ENCODE results near the gene ARHGEF4.

ARHGEF4 gene

GRCh38 chr2:130819608-130820278 lies 17.0 kb upstream of the ARHGEF4 start:
- no peak for DNase-seq (ENCODE audit: low read depth)

GRCh38 chr2:130820279-130820861 lies 16.3 kb upstream of the ARHGEF4 start:
- DNase-seq (ENCODE audit: low read depth), result no peak

GRCh38 chr2:130821867-130822266 lies 14.8 kb upstream of the ARHGEF4 start:
- DNase-seq (ENCODE audit: low read depth), result no peak

GRCh38 chr2:130822766-130823165 lies 13.9 kb upstream of the ARHGEF4 start:
- DNase-seq (ENCODE audit: low read depth), result no peak

GRCh38 chr2:130823171-130823885 lies 13.4 kb upstream of the ARHGEF4 start:
- DNase-seq (ENCODE audit: low read depth), result no peak

- DNase-seq (ENCODE audit: low read depth), result no peak
Observed at GRCh38 chr2:130823886-130824491, 12.7 kb upstream of the ARHGEF4 start.

- peak; percentile 75 for DNase-seq (ENCODE audit: low read depth)
Observed at GRCh38 chr2:130824492-130825061, 12.1 kb upstream of the ARHGEF4 start.

GRCh38 chr2:130825231-130825965 lies 11.3 kb upstream of the ARHGEF4 start:
- no peak for DNase-seq (ENCODE audit: low read depth)

- no peak for DNase-seq (ENCODE audit: low read depth)
Observed at GRCh38 chr2:130825966-130826253, 10.8 kb upstream of the ARHGEF4 start.

- no peak for DNase-seq (ENCODE audit: low read depth)
Observed at GRCh38 chr2:130826419-130826818, 10.3 kb upstream of the ARHGEF4 start.

- no peak for DNase-seq (ENCODE audit: low read depth)
Observed at GRCh38 chr2:130826821-130827501, 9.8 kb upstream of the ARHGEF4 start.

- DNase-seq (ENCODE audit: low read depth), result no peak
Observed at GRCh38 chr2:130827502-130828251, 9.0 kb upstream of the ARHGEF4 start.

- DNase-seq (ENCODE audit: low read depth), result no peak
Observed at GRCh38 chr2:130828461-130828860, 8.3 kb upstream of the ARHGEF4 start.

- DNase-seq (ENCODE audit: low read depth), result no peak
Observed at GRCh38 chr2:130829015-130829414, 7.7 kb upstream of the ARHGEF4 start.

- no peak for DNase-seq (ENCODE audit: low read depth)
Observed at GRCh38 chr2:130830538-130830937, 6.2 kb upstream of the ARHGEF4 start.

- no peak for DNase-seq (ENCODE audit: low read depth)
Observed at GRCh38 chr2:130831356-130831755, 5.4 kb upstream of the ARHGEF4 start.

- no peak for DNase-seq (ENCODE audit: low read depth)
Observed at GRCh38 chr2:130832296-130832940, 4.3 kb upstream of the ARHGEF4 start.

- DNase-seq (ENCODE audit: low read depth), result no peak
Observed at GRCh38 chr2:130834091-130834930, 2.4 kb upstream of the ARHGEF4 start.
